DOHH2 (cell line): ENCODE data around the gene ARL5A.

Source experiments
- CTCF ChIP-seq: fragments of 200-600 bp; sonication (generic); IDR thresholded peaks from one replicate; pipeline ENCODE4 v1.5.1; 2014; ENCODE audit warnings: antibody characterized with exemption, mild to moderate bottlenecking, low read depth, low read length; ENCODE audit not compliant: poor library complexity, severe bottlenecking
- EZH2phosphoT487 ChIP-seq: fragments of 200-600 bp; sonication (generic); IDR thresholded peaks from 2 replicates; pipeline ENCODE4 v1.6.1; 2017; ENCODE audit warnings: borderline replicate concordance, mild to moderate bottlenecking, antibody characterized with exemption, low read length, moderate library complexity, mixed read lengths

DNA sequence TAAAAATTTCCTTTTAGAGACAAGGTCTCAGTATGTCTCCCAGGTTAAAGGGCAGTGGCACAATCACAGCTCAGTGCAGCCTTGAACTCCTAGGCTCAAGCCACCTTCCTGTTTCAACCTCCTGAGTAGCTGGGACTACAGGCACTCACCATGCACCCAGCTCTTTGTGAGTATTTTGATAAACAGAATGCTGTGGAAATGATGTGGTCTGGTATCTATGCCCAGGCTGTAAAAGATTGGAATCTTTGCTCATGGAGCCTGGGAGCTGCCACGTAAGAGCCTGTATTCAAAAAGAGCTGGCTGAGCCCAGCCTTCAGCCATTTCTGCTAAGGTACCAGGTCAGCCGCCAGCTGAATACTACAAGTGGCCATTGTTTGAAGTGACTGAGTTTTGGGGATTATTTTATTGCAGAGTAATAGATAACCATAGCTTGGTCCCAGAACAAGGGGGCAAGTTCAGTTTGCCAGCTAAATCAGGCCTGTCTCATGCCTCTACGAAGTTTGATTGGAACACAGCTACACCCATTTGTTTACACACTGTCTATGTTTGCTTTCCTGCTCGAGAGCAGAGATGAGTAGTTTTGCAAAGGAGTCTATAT lies 21.3 kb upstream of the ARL5A start:
- TF ChIP-seq CTCF (no peak), EZH2phosphoT487 (no peak)
